ENCODE results near the gene ODF2.

DNA sequence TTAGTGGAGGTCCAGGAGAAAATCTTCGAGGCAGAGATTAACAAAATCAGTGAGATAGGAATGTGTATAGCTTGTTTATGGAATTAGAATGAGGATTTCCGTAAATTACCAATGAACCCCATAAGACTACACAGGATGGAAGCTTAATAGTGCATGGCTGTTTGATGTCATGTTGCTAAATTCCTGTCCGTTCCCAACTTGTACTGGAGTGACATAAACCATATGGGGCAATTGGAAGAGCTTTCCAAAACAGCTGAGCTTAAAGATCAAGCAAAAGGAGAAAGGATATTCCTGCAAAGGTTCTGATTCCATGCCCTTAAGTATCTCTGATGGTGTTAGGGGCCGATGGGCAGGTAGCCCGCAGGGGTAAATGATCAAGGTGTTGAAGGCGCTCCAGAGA lies 66.2 kb downstream of the ODF2 start:
- TF ChIP-seq POLR2AphosphoS5 (IDR thresholded peaks at IDR 0.05; ENCODE audit: borderline replicate concordance, low read depth, low read length) (no peak), EZH2 (IDR thresholded peaks at IDR 0.05) (no peak), FOXP2 (optimal IDR thresholded peaks at IDR 0.05; ENCODE audit: control extremely low read depth, extremely low read length, insufficient read depth) (no peak)
